AG04449 (cell line): ENCODE data around the gene ACBD6.

ENCODE experiments used
- CTCF ChIA-PET: fragments of 350-600 bp; formaldehyde crosslinking; extraction: SDS; loops from one replicate; lab custom pipeline; 2021; ENCODE audit warnings: antibody characterized with exemption; lab: Yijun Ruan, JAX
- POLR2A ChIA-PET: fragments of 400-600, 350-600 bp; formaldehyde crosslinking; extraction: SDS; loops from one replicate; lab custom pipeline; 2020; ENCODE audit warnings: antibody characterized with exemption, inconsistent platforms; lab: Yijun Ruan, JAX
- DNase-seq: peaks from one replicate; pipeline ENCODE4 v3.0.0-alpha.2; 2010; ENCODE audit warnings: low read depth, low spot score
- H3K4me3 ChIP-seq: 2 replicates; pipeline ENCODE4 v1.5.1; 2011; ENCODE audit warnings: low read depth, mild to moderate bottlenecking, control low read depth, low read length
- CTCF ChIP-seq: IDR thresholded peaks from one replicate; pipeline ENCODE4 v1.5.1; 2011; ENCODE audit warnings: mild to moderate bottlenecking, moderate library complexity, low read length, control low read depth, inconsistent platforms; ENCODE audit not compliant: insufficient read depth; ENCODE audit errors: missing control alignments

Gene ACBD6

GRCh38 chr1:180262628-180263488, 239.5 kb downstream of the ACBD6 start:
- no peak overlapping the region for H3K4me3 ChIP-seq
- no peak for TF ChIP-seq CTCF
- DNase-seq: no peak
- CTCF ChIA-PET: interaction anchor here (2.0 to 2.9 kb wide), 2 partner anchors 7 to 10 kb away, joined by 12 to 31 read pairs; no protein-coding TSS in a partner anchor
- POLR2A ChIA-PET: no interaction called here

GRCh38 chr1:180261524-180262155, 240.7 kb downstream of the ACBD6 start:
- CTCF ChIA-PET: interaction anchor here (0.9 to 2.9 kb wide), 9 partner anchors 8 to 221 kb away, joined by 3 to 31 read pairs (median 6); no protein-coding TSS in a partner anchor

GRCh38 chr1:180261030-180261429, 241.3 kb downstream of the ACBD6 start:
- ChIA-PET CTCF (interaction anchor here (0.9 to 2.9 kb wide), 9 partner anchors 9 to 222 kb away, joined by 3 to 31 read pairs (median 6); no protein-coding TSS in a partner anchor), POLR2A (no interaction called here)
- no peak for TF ChIP-seq CTCF
- no peak for DNase-seq
- H3K4me3 ChIP-seq: no peak overlapping the region

More at GRCh38 chr1:180261524-180262155, 240.7 kb downstream of the ACBD6 start:
- DNase-seq: no peak
- H3K4me3 ChIP-seq: no peak overlapping the region
- TF ChIP-seq CTCF: no peak
- POLR2A ChIA-PET: no interaction called here

- DNase-seq: no peak
- ChIA-PET CTCF (interaction anchor here (1.2 to 2.9 kb wide), 7 partner anchors 8 to 222 kb away, joined by 3 to 31 read pairs (median 8); no protein-coding TSS in a partner anchor), POLR2A (no interaction called here)
- H3K4me3 ChIP-seq: no peak overlapping the region
- no peak for TF ChIP-seq CTCF
These were observed 241.8 kb downstream of the ACBD6 start for GRCh38 chr1:180260541-180260940.

GRCh38 chr1:180259431-180260338, 242.7 kb downstream of the ACBD6 start:
- ChIA-PET POLR2A (no interaction called here), CTCF (interaction anchor here (1.0 to 2.9 kb wide), 6 partner anchors 7 to 223 kb away, joined by 3 to 31 read pairs (median 6); no protein-coding TSS in a partner anchor)
- no peak overlapping the region for H3K4me3 ChIP-seq
- TF ChIP-seq CTCF: no peak
- no peak for DNase-seq
